Thyroid gland (tissue), 4 donors: ENCODE data around the gene MYCN.

Experiments
- POLR2A ChIP-seq, 2 donors: fragments of 450-650 bp; IDR thresholded peaks; one replicate each; pipeline ENCODE4 v1.6.1; 2017; ENCODE audit warnings: antibody characterized with exemption in 2 of 2, mild to moderate bottlenecking in 2 of 2, moderate library complexity in 1 of 2
- TF ChIP-seq, protein P1 (sequence below), 6 experiments: fragments of 200-600 bp in 3 of 6; fragments of 450-650 bp in 3 of 6; sonication (generic) in 3 of 6; IDR thresholded peaks; one replicate each; pipeline ENCODE4 v1.5.1; 2016 to 2019; ENCODE audit warnings: antibody characterized with exemption in 6 of 6, mild to moderate bottlenecking in 2 of 6, inconsistent platforms in 1 of 6, moderate library complexity in 1 of 6

- TF ChIP-seq, protein P1, sequence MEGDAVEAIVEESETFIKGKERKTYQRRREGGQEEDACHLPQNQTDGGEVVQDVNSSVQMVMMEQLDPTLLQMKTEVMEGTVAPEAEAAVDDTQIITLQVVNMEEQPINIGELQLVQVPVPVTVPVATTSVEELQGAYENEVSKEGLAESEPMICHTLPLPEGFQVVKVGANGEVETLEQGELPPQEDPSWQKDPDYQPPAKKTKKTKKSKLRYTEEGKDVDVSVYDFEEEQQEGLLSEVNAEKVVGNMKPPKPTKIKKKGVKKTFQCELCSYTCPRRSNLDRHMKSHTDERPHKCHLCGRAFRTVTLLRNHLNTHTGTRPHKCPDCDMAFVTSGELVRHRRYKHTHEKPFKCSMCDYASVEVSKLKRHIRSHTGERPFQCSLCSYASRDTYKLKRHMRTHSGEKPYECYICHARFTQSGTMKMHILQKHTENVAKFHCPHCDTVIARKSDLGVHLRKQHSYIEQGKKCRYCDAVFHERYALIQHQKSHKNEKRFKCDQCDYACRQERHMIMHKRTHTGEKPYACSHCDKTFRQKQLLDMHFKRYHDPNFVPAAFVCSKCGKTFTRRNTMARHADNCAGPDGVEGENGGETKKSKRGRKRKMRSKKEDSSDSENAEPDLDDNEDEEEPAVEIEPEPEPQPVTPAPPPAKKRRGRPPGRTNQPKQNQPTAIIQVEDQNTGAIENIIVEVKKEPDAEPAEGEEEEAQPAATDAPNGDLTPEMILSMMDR (IDR thresholded peaks at IDR 0.05), result no peak
- TF ChIP-seq POLR2A (IDR thresholded peaks at IDR 0.05), result no peak
Measured at GRCh38 chr2:15945909-15946705, 5.8 kb downstream of the MYCN start.
